IMR-90 (cell line): ENCODE results near the gene WNK1. TPM values are rescaled to one million over a fixed set of nuclear protein-coding genes. Genes with fewer than 3 reads are reported as not detected.

ENCODE experiments used
- ATAC-seq: fragments of 200-7000 bp; cut with Tn5 transposase; 2 replicates; pipeline ENCODE4 v1.9.1; 2020; ENCODE audit warnings: low read depth, mild to moderate bottlenecking, moderate library complexity
- BruUV-seq: library from RNA; stranded (reverse); fragments of 400-500 nt; replicated peaks from 2 replicates; lab custom pipeline; 2021; lab: Mats Ljungman, UMichigan
- CTCF ChIA-PET: fragments of 300-600 bp; formaldehyde crosslinking; extraction: SDS; loops from one replicate; lab custom pipeline; 2021; ENCODE audit warnings: antibody characterized with exemption; lab: Yijun Ruan, JAX
- POLR2A ChIA-PET: fragments of 300-600 bp; sonication (Branson Sonifier 250); formaldehyde crosslinking; loops from one replicate; lab custom pipeline; 2022; ENCODE audit warnings: antibody characterized with exemption; ENCODE audit not compliant: unreplicated experiment; lab: Charles Lee
- DNase-seq: peaks from one replicate; pipeline ENCODE4 v3.0.0; 2013
- H2AFZ ChIP-seq: replicated peaks from 2 replicates; pipeline ENCODE3; 2013; ENCODE audit warnings: low read length, mild to moderate bottlenecking; ENCODE audit not compliant: poor library complexity
- H2AK5ac ChIP-seq: 2 replicates; pipeline ENCODE4 v1.6.1; 2013; ENCODE audit warnings: low read depth, low read length, inconsistent platforms
- H2AK9ac ChIP-seq: replicated peaks from 2 replicates; pipeline ENCODE3; 2013; ENCODE audit warnings: mild to moderate bottlenecking, low read depth, low read length, moderate library complexity; ENCODE audit not compliant: poor library complexity
- H2BK120ac ChIP-seq: 2 replicates; pipeline ENCODE4 v1.6.1; 2013; ENCODE audit warnings: low read depth, low read length, inconsistent platforms
- H2BK15ac ChIP-seq: 3 replicates; pipeline ENCODE4 v1.6.1; 2013; ENCODE audit warnings: low read depth, low read length, inconsistent platforms
- H2BK20ac ChIP-seq: 2 replicates; pipeline ENCODE4 v1.6.1; 2013; ENCODE audit warnings: low read depth, mild to moderate bottlenecking, inconsistent platforms, low read length, moderate library complexity
- H2BK5ac ChIP-seq: 2 replicates; pipeline ENCODE4 v1.6.1; 2013; ENCODE audit warnings: mild to moderate bottlenecking, low read depth, low read length, inconsistent platforms; ENCODE audit not compliant: poor library complexity, severe bottlenecking
- H3K14ac ChIP-seq: replicated peaks from 2 replicates; pipeline ENCODE4 v1.6.1; 2013; ENCODE audit warnings: low read depth, low read length, inconsistent platforms
- H3K18ac ChIP-seq: 2 replicates; pipeline ENCODE4 v1.6.1; 2013; ENCODE audit warnings: low read depth, low read length, control low read depth
- H3K23ac ChIP-seq: 2 replicates; pipeline ENCODE4 v1.6.1; 2013; ENCODE audit warnings: low read depth, low read length, inconsistent platforms
- H3K27ac ChIP-seq: 2 replicates; pipeline ENCODE4 v1.5.1; 2013; ENCODE audit warnings: mild to moderate bottlenecking, control low read depth, low read length; ENCODE audit not compliant: insufficient read depth
- H3K27me3 ChIP-seq: 2 replicates; pipeline ENCODE4 v1.6.1; 2013; ENCODE audit warnings: low read length; ENCODE audit not compliant: control insufficient read depth, insufficient read depth
- H3K36me3 ChIP-seq: 2 replicates; pipeline ENCODE4 v1.6.1; 2013; ENCODE audit warnings: low read length, mixed read lengths; ENCODE audit not compliant: control insufficient read depth, insufficient read depth
- H3K4ac ChIP-seq: 2 replicates; pipeline ENCODE4 v1.6.1; 2013; ENCODE audit warnings: low read depth, low read length, inconsistent platforms
- H3K4me1 ChIP-seq: 2 replicates; pipeline ENCODE4 v1.6.1; 2013; ENCODE audit warnings: low read length, mixed read lengths; ENCODE audit not compliant: control insufficient read depth, insufficient read depth
- H3K4me2 ChIP-seq: 2 replicates; pipeline ENCODE4 v1.6.1; 2013; ENCODE audit warnings: low read depth, mild to moderate bottlenecking, control low read depth, low read length, moderate library complexity
- H3K4me3 ChIP-seq: 2 replicates; pipeline ENCODE4 v1.5.1; 2013; ENCODE audit warnings: low read depth, mild to moderate bottlenecking, control low read depth, low read length, moderate library complexity; ENCODE audit not compliant: insufficient read depth
- H3K56ac ChIP-seq: 2 replicates; pipeline ENCODE4 v1.6.1; 2013; ENCODE audit warnings: low read length, inconsistent platforms; ENCODE audit not compliant: insufficient read depth; ENCODE audit errors: extremely low read depth
- H3K79me1 ChIP-seq, 2 experiments: 2 replicates each; pipeline ENCODE4 v1.6.1; 2013; ENCODE audit warnings: low read length in 2 of 2, inconsistent platforms in 1 of 2, low read depth in 1 of 2
- H3K9ac ChIP-seq: 2 replicates; pipeline ENCODE4 v1.6.1; 2013; ENCODE audit warnings: low read depth, low read length, control low read depth
- H3K9me1 ChIP-seq: 2 replicates; pipeline ENCODE4 v1.6.1; 2013; ENCODE audit warnings: low read length, inconsistent platforms; ENCODE audit not compliant: insufficient read depth
- H3K9me3 ChIP-seq: 2 replicates; pipeline ENCODE4 v1.6.1; 2013; ENCODE audit warnings: low read length; ENCODE audit not compliant: control insufficient read depth, insufficient read depth
- H4K20me1 ChIP-seq: 2 replicates; pipeline ENCODE4 v1.6.1; 2013; ENCODE audit warnings: low read length, inconsistent platforms; ENCODE audit not compliant: insufficient read depth
- H4K5ac ChIP-seq: 2 replicates; pipeline ENCODE4 v1.6.1; 2013; ENCODE audit warnings: mild to moderate bottlenecking, low read depth, low read length, control low read depth
- H4K8ac ChIP-seq, 2 experiments: 2 replicates each; pipeline ENCODE4 v1.6.1; 2013; ENCODE audit warnings: low read depth in 2 of 2, low read length in 2 of 2, control low read depth in 1 of 2, inconsistent platforms in 1 of 2
- H4K91ac ChIP-seq: 2 replicates; pipeline ENCODE4 v1.6.1; 2013; ENCODE audit warnings: low read depth, low read length, inconsistent platforms; ENCODE audit not compliant: insufficient read depth
- CHD1 ChIP-seq: IDR thresholded peaks from 2 replicates; pipeline ENCODE4 v1.6.1; 2012; ENCODE audit warnings: low read depth, low read length, improper control_type of control experiment
- MAFK ChIP-seq: IDR thresholded peaks from 2 replicates; pipeline ENCODE4 v1.6.1; 2012; ENCODE audit warnings: low read depth, low read length, improper control_type of control experiment
- MAZ ChIP-seq: IDR thresholded peaks from 2 replicates; pipeline ENCODE4 v1.6.1; 2012; ENCODE audit warnings: low read depth, mild to moderate bottlenecking, low read length, improper control_type of control experiment, moderate library complexity, borderline replicate concordance
- POLR2A ChIP-seq: IDR thresholded peaks from 2 replicates; pipeline ENCODE4 v1.6.1; 2012; ENCODE audit warnings: mild to moderate bottlenecking, low read depth, low read length
- RCOR1 ChIP-seq: IDR thresholded peaks from 2 replicates; pipeline ENCODE4 v1.6.1; 2012; ENCODE audit warnings: mild to moderate bottlenecking, low read length, improper control_type of control experiment; ENCODE audit not compliant: insufficient replicate concordance
- WGBS, 2 experiments: methylation state at CpG; one replicate each; pipeline versions ENCODE4 v1.1.5 to v1.1.7; 2013; ENCODE audit warnings: missing lambda C conversion rate in 2 of 2; ENCODE audit not compliant: insufficient read length in 1 of 2; ENCODE audit errors: extremely low coverage in 2 of 2; 5-methylcytosine and 5-hydroxymethylcytosine counted together
- dilution Hi-C: fragments of 300-500 bp; cut with HindIII; formaldehyde crosslinking; loops from one replicate; pipeline ENCODE4 v1.14.3; 2018; ENCODE audit warnings: low sequenced_read_pairs; ENCODE audit not compliant: unreplicated experiment
- in situ Hi-C: fragments of 300-500 bp; cut with MboI; formaldehyde crosslinking; loops from 3 replicates; pipeline ENCODE4 v1.14.3; 2019; ENCODE audit warnings: low sequenced_read_pairs, inconsistent platforms, mixed read lengths
- intact Hi-C: fragments of 100-400 bp; cut with micrococcal nuclease; formaldehyde crosslinking; loops from 2 replicates; pipeline ENCODE4 v1.10.0; 2022
- polyA plus RNA-seq, 3 experiments: library from polyadenylated mRNA; depleted of rRNA; stranded (reverse); fragments of >200 nt; gene quantifications; 2 replicates each; pipeline ENCODE4 v1.2.3, GENCODE V29; 2012; ENCODE audit warnings: low replicate concordance in 1 of 3
- total RNA-seq: library from RNA; depleted of rRNA; stranded (reverse); fragments of >200 nt; gene quantifications from 2 replicates; pipeline ENCODE4 v1.2.3, GENCODE V29; 2012
- TF ChIP-seq, protein P1 (sequence below): conservative IDR thresholded peaks from 2 replicates; pipeline ENCODE4 v1.5.1; 2012; ENCODE audit warnings: mild to moderate bottlenecking, low read depth, low read length, improper control_type of control experiment
- TF ChIP-seq, protein P2 (sequence below): fragments of 150-350 bp; IDR thresholded peaks from 2 replicates; pipeline ENCODE4 v1.6.1; 2017; ENCODE audit warnings: mild to moderate bottlenecking, antibody characterized with exemption, low read length, low read depth

The WNK1 gene
- total and polyA plus RNA-seq, 2 of the 4 experiments (the other 2 are of a cell fraction): 36.9 to 42.8 TPM

DNA sequence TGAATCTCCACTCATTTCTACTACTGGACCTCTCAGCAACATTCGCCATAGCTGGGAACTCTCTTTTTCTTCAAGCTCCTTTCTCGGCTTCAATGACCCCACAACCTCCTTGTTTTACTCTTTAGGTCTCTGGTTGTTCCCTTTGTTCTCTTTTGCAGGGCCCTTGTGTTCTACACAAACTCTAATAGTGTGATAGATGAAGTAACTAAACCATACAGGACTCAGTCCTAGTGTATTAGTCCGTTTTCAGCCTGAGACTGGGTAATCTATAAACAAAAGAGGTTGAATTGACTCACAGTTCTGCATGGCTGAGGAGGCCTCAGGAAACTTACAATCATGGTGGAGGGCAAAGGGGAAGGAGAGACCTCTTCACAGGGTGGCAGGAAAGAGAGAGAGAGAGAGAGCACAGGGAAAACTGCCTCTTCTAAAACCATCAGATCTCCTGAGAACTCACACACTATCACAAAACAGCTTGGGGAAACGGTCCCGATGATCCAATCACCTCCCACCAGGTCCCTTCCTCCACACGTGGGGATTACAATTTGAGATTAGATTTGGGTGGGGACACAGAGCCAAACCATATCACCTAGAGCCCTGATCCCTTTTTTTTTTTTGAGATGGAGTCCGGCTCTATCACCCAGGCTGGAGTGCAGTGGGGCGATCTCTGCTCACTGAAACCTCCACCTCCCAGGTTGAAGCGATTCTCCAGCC lies 32.0 kb upstream of the WNK1 start:
- no peak overlapping the region for H2BK20ac ChIP-seq
- H2AK9ac ChIP-seq: no peak overlapping the region
- BruUV-seq: no TSS peak
- POLR2A ChIA-PET: no interaction called here
- H3K4me3 ChIP-seq: no peak overlapping the region
- no peak overlapping the region for H4K91ac ChIP-seq
- H4K8ac ChIP-seq: no peak overlapping the region
- no peak overlapping the region for H4K5ac ChIP-seq
- H3K27ac ChIP-seq: no peak overlapping the region
- H3K18ac ChIP-seq: no peak overlapping the region
- no peak overlapping the region for H2AK5ac ChIP-seq
- no peaks in the 10 kb centered on the region for H3K79me1 ChIP-seq
- no peaks in the 10 kb centered on the region for H4K20me1 ChIP-seq
- dilution Hi-C loops: no loop called here
- no peaks in the 10 kb centered on the region for H3K4me1 ChIP-seq
- intact Hi-C loops: loop anchor here (10.0 kb wide), 1 partner anchor 56 kb away; the partner anchor contains the start of gene NINJ2
- no peak overlapping the region for H3K4ac ChIP-seq
- no peaks in the 10 kb centered on the region for H3K27me3 ChIP-seq
- H3K23ac ChIP-seq: no peak overlapping the region
- H2BK15ac ChIP-seq: no peak overlapping the region
- H3K36me3 ChIP-seq: no peaks in the 10 kb centered on the region
- TF ChIP-seq RCOR1 (no peak), CHD1 (no peak), MAZ (no peak), MAFK (no peak), POLR2A (no peak)
- TF ChIP-seq, protein P1, sequence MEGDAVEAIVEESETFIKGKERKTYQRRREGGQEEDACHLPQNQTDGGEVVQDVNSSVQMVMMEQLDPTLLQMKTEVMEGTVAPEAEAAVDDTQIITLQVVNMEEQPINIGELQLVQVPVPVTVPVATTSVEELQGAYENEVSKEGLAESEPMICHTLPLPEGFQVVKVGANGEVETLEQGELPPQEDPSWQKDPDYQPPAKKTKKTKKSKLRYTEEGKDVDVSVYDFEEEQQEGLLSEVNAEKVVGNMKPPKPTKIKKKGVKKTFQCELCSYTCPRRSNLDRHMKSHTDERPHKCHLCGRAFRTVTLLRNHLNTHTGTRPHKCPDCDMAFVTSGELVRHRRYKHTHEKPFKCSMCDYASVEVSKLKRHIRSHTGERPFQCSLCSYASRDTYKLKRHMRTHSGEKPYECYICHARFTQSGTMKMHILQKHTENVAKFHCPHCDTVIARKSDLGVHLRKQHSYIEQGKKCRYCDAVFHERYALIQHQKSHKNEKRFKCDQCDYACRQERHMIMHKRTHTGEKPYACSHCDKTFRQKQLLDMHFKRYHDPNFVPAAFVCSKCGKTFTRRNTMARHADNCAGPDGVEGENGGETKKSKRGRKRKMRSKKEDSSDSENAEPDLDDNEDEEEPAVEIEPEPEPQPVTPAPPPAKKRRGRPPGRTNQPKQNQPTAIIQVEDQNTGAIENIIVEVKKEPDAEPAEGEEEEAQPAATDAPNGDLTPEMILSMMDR: no peak
- TF ChIP-seq, protein P2, sequence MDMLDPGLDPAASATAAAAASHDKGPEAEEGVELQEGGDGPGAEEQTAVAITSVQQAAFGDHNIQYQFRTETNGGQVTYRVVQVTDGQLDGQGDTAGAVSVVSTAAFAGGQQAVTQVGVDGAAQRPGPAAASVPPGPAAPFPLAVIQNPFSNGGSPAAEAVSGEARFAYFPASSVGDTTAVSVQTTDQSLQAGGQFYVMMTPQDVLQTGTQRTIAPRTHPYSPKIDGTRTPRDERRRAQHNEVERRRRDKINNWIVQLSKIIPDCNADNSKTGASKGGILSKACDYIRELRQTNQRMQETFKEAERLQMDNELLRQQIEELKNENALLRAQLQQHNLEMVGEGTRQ: no peak
- in situ Hi-C loops: no loop called here
- H2AFZ ChIP-seq: no peak overlapping the region
- H3K9ac ChIP-seq: no peak overlapping the region
- no peak overlapping the region for H3K56ac ChIP-seq
- no CpG with 5 or more reads among the region's 9 CpGs for WGBS, 2 experiments
- H2BK120ac ChIP-seq: no peak overlapping the region
- H3K9me1 ChIP-seq: no peaks in the 10 kb centered on the region
- ATAC-seq (no peak), DNase-seq (no peak)
- CTCF ChIA-PET: no interaction called here
- H2BK5ac ChIP-seq: no peak overlapping the region
- no peak overlapping the region for H3K14ac ChIP-seq
- no peak overlapping the region for H3K4me2 ChIP-seq
- H3K9me3 ChIP-seq: no peaks in the 10 kb centered on the region
